Smooth muscle cell of bladder (primary cell): ENCODE results near the gene SLC2A11. TPM values are rescaled to one million over a fixed set of nuclear protein-coding genes. Genes with fewer than 3 reads are reported as not detected.

ENCODE experiments used
- total RNA-seq: library from RNA; depleted of rRNA; stranded (reverse); fragments of >200 nt; gene quantifications from 2 replicates; pipeline ENCODE4 v1.2.3, GENCODE V29; 2014

The SLC2A11 gene
- total RNA-seq: 11.9 and 13.1 TPM in 2 replicates

GRCh38 chr22:23857606-23858483 lies at the start of gene SLC2A11:
SLC2A11 (plus strand) TSS chr22:23857875; CDS start chr22:23858000, 125 bp downstream.

GRCh38 chr22:23838681-23839468 lies 18.8 kb upstream of the SLC2A11 start, which contains the start of gene DERL3:
DERL3 (minus strand) TSS chr22:23839006; CDS start chr22:23838987, 19 bp downstream.

GRCh38 chr22:23893945-23894709 lies 36.5 kb downstream of the SLC2A11 start, which contains the start of gene MIF:
MIF (plus strand) TSS chr22:23894383; CDS start chr22:23894475, 92 bp downstream.

Other genes with a start within 250 kb of the SLC2A11 start
- gene DRICH1, start 225.6 kb upstream of the SLC2A11 start, total RNA-seq: 0.37 TPM in 1 of 2 replicates, not detected in the other
- not detected in 2 replicates for gene RGL4, start 166.9 kb upstream of the SLC2A11 start, total RNA-seq
- gene ZNF70, start 106.8 kb upstream of the SLC2A11 start, total RNA-seq: 2.6 and 3.4 TPM in 2 replicates
- gene VPREB3, start 103.5 kb upstream of the SLC2A11 start, total RNA-seq: not detected in 2 replicates
- 3.0 and 4.3 TPM in 2 replicates for gene C22orf15, start 94.9 kb upstream of the SLC2A11 start, total RNA-seq
- gene CHCHD10, start 89.9 kb upstream of the SLC2A11 start, total RNA-seq: 2.8 and 6.0 TPM in 2 replicates
- gene MMP11, start 85.0 kb upstream of the SLC2A11 start, total RNA-seq: 9.2 and 19.8 TPM in 2 replicates
- gene SMARCB1, start 70.9 kb upstream of the SLC2A11 start, total RNA-seq: 17.4 and 23.4 TPM in 2 replicates
- gene DERL3, start 18.9 kb upstream of the SLC2A11 start, total RNA-seq: 0.14 and 0.37 TPM in 2 replicates
- gene MIF, start 36.5 kb downstream of the SLC2A11 start, total RNA-seq: 460 and 480 TPM in 2 replicates
- gene GSTT2B, start 103.3 kb downstream of the SLC2A11 start, total RNA-seq: 7.0 and 7.2 TPM in 2 replicates
- gene DDTL, start 109.0 kb downstream of the SLC2A11 start, total RNA-seq: 0.85 and 0.92 TPM in 2 replicates
- gene DDT, start 116.6 kb downstream of the SLC2A11 start, total RNA-seq: 88.7 and 111 TPM in 2 replicates
- gene GSTT2, start 122.3 kb downstream of the SLC2A11 start, total RNA-seq: 0.09 and 0.14 TPM in 2 replicates
- gene GSTT4, start 147.6 kb downstream of the SLC2A11 start, total RNA-seq: not detected in 2 replicates
- gene CABIN1, start 153.4 kb downstream of the SLC2A11 start, total RNA-seq: 25.6 and 38.6 TPM in 2 replicates